NOMO-1 treated with dmso at 0.1 percent for 144 hours (cell line): ENCODE measurements around the gene DMRTB1.
A peak's percentile ranks its signal among the peaks of the same experiment; 100 is the strongest.

Experiments
- DNase-seq: peaks from one replicate; lab custom pipeline; 2025; ENCODE audit not compliant: unreplicated experiment; lab: John Stamatoyannopoulos, UW

The DMRTB1 gene

DNA sequence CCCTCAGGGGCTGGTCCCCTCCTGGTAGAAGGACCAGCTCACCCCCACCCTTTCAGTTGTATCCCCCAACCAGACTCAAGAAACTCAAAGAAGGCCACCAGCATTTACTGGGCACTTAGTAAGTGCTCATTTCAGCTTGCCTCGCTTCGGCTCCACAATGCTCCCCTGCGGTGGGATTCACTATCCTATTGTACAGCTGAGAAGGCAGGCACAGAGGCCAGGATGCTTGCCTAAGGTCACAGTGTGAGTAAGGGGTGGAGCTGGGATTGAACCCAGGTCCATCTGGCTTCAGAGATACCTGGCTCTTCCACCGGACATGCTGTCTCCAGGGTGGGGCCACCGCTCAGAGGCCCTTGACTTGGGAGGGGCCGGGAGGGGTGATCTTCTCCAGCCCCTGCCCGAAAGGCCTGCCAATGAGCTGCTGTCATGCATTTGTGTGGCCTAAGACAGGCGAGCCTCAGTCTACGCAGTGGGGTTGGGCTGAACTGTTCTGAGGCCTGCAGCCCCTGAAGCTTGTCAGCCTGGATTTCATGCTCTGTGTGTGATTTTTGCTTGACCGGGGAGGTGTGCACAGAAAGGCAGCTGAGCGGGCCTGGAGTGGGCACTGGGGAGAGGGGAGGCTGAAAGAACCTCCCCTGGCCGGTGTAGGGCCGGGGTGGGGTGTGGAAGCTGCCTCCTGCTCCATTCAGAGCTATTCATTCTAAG lies 48.1 kb downstream of the DMRTB1 start:
- no peak for DNase-seq

DNA sequence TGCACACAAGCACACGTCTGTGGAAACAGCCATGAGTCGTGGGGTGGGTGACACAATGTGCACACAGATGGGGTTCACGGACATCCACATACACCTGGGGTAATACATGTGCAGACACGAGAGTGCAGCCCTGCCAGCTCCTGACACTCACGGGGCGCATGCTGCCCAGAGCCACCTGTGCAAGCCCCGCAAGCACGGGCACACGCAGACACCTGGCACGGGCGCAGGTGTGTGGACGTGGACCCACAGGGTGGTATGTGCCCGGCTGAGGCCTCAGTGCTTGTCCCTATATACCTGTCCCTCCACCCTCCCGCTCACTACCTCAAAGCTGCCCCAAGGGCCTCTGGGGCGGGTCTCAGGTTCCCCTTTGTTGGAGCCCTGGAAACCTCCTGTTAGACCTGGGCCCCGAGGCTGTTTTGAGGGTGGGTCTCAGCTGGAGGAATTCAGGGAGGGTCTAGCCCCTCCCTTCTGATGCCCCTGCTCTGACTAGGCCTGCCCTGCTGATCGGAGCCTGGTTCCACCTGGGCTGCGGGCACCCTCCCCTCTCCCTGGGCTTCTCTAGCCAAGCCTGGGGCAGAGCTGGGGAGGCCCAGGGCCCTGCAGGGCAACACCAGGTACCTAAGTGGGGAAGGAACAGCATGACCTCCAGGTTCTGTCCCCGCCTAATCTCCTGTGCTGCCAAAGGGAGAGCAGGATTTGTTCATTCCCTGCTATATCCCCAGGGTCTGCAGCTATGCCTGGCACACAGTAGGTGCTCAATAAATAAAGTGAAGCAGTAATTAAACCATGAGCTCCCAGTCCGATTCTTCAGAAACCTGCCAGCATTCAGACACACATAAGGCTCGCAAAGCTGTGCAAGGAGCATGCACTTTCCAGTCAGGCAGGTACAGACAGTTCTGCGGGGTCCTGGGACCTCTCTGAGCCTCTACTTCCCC lies 49.1 kb downstream of the DMRTB1 start:
- no peak for DNase-seq

DNA sequence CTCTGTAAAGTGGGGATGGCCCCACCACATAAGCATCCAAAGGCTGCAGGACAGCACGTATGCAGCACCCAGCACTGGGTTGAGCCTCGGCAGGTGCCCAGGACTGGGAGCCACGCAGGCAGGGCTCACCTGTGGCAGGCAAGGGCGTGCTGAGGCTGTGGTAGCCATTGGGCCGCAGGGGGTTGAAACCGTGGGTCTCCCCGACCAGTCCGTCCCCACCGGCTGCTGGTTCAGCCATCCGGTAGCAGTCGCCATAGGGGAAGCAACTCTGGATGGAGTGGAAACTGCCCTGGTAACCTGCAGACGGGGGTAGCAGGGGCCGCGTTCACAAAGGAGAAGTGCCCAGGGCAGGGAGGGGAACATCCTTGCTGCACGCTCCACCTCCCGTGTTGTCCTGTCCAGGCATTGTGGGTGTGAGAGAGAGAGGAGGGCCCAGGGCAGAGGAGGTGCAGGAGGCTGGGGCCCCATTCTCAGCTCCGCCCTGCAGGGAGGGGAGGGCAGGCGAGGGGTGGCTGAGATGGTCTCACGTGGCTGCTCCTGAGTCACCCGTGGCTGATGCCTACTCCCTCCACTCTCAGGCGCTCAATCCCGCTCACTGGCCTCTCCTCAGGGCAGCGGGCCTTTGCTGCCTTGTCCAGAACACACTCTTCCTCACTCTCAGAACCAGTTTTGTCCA lies 49.9 kb downstream of the DMRTB1 start:
- peak; percentile 85 for DNase-seq

DNA sequence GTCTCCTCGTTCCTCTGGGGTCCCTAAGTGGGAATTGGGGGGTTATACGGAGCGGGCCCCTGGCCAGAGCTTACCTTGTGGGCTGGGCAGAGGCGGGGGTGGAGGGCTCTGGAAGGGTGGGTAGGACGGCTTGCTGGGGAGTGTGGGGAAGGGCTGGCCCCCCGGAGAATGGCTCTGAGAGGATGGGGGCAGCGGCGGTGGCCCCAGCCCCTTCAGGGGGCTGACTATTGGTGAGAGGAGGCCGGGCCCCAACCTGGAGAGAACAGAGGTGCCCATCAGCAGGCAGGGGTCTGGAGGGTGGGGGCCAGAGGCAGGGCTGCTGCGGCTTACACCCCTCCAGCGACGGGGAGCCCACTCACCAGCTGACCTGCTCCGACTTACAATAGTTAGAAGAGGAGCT lies 50.6 kb downstream of the DMRTB1 start:
- no peak for DNase-seq

DNA sequence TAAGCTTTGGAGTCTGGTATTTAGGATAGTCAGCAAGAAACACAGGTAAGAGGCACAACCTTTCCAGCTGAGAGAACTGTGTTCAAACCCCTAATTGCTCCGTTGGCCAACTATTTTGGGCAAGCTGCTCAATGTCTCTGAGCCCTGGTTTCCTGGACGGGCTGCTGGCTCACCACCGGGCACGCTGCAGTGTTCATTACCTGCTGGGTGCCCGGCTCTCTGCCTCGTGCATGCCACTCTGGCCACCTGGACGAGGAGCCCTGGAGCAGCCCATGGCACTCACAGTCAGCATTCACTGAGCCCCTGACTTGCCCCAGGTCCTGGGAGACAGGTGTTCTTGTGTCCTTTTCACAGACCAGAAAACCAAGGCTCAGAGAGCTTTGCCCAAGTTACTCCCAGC lies 51.0 kb downstream of the DMRTB1 start:
- no peak for DNase-seq

DNA sequence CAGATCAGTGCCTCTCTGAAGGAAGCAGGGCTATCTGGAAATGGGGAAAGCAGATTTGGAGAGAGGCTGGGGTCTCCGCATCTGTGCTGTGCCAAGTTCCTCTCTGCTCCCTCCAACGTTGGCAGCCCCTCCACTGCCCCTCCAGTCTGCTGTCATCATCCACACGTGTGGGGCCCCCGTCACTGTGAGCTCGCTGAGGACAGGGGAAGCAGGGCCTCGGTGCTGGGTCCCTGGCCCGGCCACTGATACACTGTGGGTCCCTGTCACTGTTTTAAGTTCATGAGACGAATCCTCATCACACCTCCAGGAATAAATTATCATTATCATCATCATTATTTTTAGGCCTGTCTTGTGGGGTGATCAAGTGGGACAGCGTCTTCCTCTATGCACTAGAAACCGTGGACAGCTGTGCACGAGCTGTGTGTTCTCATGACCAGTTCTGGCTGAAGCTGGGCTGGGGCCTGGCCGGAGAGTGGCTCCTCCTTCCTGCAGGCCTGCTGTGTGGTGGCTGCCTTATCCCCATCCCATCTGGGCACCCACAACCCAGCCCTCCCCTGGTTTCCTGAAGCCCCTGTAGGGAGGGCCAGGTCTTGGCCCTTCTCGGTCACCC lies 52.2 kb downstream of the DMRTB1 start:
- DNase-seq: no peak

DNA sequence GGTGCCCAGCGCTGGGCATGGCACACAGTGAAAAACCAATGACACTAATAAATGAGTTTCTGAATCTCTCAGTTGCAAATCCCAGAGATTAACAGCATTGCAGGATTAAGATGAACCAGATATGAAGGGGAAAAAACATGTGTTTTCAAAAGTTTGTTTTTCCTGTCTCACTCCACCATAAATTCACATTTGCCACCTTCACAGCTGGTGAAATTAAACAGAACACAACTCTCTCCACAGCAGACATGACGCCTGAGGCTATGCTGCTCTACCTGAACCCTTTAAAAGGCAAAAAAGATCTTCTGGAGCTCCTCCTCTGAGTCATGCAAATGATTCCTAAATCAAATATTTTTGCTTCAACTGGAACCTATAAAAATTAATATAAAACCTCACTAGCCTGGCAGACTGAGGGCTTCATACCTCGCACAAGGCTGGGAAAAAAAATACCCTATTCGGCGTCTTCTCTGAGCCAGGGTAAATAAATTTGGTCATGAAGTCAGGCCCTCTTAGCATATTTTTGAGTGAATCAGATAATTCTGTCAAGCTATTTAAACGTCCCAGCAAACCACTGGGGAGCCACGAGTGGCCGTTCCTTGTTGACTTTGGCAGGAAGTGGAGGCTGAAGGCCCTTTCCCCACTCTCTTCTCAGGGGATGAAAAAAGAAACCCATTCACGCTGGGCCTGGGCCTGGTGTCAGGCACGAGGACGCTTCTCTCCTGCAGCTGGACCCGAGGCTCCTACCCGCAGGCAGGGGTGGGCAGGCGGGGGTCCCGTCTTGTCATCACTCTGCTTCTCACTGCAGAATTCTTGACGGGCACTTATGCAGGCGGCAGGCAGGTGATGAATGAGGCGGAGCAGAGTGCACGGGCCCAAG lies 53.0 kb downstream of the DMRTB1 start:
- DNase-seq: no peak

DNA sequence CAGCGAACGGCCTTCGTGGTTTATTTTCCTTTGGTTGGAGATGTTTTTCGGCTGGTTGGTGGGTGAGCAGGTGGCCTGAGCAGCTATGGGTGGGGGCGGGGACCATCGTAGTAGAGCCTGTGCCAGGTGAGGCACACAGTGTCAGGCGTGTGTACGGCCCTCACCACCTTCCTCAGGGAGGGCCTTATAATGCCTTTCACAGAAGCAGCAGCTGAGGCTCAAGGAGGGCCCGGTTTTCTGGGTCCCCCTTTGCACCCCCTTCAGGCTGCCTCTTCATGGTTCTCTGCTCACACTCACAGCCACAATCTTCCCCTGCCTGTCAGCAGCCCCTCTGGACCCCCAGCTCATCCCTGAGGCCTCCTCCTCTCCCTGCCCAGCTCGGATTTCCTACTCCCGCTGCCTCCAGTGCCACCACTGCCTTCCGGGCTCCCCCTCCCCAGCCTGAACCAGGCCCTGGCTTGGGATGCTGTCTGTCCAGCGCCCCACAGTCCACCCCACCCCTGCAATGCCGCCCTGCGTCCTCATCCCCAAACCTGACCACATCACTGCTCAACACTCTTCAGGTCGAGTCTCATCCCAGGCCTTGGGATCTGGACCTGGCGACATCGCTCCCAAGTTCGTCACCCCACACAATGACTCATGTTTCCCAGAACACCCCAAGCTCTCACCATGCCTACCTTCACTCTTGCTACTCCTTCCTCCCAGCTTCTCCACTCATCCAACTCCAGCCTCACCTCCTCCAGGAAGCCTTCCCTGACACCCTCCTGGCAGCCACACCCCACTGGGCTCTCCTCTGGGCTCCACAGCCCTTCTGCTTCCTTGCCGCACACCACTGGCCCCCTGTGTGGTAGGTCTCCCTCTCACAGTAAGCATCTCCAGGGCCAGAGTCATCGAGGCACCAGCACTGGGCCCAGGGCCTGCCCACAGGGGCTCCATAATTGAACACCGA lies 53.9 kb downstream of the DMRTB1 start:
- DNase-seq: no peak

DNA sequence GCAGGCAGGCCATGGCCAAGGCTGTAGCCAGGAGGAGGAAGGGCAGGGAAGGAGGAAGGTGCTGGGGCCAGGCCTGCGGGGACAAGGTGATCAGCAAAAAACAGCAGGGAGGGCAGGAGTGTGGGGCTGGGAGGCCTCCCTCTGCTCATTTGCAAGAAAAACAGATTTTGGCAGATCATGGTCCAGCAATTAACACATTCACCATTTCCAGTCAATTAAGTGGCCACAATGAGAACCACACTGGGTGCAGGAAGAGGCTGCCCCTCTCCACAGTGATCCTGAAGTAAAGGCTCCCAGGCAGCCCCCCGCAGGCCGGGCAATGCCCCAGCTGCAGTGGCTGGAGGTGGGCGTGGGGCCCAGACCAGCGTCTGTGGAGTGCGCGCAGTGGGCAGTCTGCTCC lies 54.6 kb downstream of the DMRTB1 start:
- DNase-seq: no peak

DNA sequence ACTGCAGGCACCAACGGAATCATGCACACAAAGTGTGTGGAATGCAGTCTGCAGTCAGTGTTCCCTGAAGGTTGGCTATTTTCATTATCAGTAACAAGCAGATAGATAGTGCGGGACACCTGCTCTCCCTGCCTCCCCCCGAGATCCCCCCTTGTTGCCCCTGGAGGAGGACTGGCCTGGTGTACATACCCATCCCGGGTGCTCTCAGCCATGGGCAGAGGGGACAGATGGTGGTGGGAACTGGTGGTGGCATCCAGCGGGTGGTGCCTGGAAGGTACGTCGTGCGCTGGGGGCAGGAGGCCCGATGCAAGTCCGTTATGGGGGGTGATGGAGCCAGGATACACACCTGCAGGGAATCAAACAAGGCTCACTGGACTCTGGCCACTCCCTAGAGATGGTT lies 55.2 kb downstream of the DMRTB1 start:
- DNase-seq: no peak

DNA sequence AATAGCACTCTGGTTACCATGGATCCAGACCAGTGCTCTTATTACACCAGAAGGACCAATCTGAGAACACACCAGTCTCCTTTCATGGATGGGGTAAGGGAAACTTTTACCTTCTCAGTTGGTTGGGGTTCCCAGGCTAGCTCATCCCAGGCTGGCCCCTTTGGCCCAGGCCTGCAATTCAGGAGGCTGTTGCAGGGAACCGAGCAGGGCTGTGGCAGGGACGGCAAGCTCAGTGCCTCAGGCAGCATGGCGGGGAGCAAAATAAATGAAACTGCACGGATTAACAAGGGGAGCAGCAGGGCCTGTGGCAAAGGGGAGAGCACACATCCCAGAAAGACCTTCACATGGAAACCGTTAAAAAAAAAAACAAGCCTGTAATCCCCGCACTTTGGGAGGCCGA lies 57.0 kb downstream of the DMRTB1 start:
- DNase-seq: no peak
